ENCODE results near the gene TTC33.

The TTC33 gene

DNA sequence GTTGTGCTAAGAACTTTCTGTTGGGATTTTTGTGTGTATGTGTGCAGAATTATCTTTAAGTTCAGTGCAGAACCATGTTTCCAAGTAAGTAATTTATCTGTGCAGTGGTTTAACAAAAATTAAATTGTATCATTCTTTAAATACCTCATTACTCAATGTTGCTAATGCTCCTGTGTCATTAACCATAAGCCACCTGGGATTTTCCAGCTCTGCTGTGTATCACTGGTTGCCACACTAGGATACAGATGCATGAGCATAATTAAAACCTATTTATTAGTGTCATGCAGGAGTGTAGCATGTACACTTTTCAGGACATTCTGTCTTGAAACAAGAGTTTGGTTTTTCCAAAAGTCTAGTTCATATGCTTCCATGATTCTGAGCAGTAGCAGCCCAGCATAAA lies 196.5 kb downstream of the TTC33 start:
- no peak for DNase-seq

DNA sequence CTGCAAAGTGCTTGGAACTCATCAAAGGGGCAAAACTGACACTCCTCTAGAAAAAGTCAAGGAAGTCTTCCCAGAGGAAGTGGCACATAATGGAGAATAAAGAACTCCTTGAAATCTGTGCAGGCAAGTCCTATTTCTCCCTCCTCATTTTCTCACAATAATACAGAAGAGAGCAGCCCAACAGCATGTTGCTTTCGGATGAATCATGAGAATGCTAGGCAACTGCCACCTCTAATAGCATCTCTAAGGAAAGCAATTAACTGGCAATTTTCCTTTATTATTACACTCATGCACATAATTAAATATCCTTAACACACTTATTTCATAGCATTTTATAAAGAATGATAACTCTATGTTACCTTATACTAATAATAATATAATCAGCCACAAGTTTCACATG lies 198.3 kb downstream of the TTC33 start:
- DNase-seq, result no peak

GRCh38 chr5:40556811-40557210 lies 198.9 kb downstream of the TTC33 start:
- no peak for DNase-seq

- no peak for DNase-seq
These were observed 199.9 kb downstream of the TTC33 start for GRCh38 chr5:40555886-40556285.

DNA sequence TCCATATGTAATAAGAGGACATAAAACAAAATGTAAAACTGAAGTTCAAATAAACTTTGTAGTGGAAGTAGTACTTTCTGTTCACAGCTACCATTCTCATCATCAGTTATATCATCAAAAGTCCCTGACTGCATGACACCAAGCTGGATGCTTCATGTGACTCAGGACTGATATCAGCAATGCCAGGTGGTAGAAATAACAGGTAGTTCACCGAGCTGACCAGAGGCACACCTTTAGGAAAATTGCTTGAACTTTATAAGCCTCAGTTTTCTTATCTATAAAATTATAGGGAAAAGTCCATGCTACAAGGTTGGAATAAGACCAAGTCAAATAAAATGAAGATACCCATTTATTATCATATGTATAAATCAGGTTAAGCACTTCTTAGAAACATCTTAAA lies 200.9 kb downstream of the TTC33 start:
- no peak for DNase-seq

DNA sequence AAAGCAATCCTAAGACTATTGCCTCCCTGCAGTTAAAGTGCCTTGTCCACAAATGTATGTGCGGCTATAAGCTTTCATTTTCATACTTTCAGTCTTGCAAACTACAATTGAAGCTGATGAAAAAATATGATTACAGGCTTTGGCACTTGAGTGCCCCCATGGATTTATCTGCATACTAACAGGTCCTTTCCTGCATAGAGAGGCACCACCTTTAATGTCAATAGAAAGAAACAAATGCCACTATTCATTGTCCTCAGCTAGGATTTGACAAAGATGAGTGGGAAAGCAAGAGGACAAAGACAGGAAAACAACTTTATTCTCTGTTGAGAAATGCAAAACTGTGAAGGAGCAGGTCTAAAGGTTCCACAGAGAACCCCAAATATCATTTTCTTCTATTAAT lies 201.7 kb downstream of the TTC33 start:
- DNase-seq, result no peak

DNA sequence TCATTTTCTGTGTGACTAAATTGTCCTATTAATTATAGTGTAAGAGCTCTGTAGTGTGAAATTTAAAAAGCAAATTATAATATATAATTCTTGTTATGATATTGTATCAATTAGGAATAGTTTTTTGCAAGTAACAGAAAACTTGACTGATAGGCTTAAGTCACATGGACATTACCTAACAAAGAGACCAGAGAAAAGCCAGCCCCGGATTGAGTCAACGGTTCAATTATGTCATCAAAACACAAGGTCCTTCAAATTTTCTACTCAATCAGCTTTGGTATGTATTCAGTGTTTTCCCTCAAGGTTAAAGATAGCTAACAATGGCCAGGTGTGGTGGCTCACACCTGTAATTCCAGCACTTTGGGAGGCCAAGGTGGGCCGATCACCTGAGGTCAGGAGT lies 202.8 kb downstream of the TTC33 start:
- DNase-seq, result no peak

- no peak for DNase-seq
These were observed 204.0 kb downstream of the TTC33 start for GRCh38 chr5:40551496-40552491.

- no peak for DNase-seq
These were observed 205.3 kb downstream of the TTC33 start for GRCh38 chr5:40550481-40550880.

- no peak for DNase-seq
These were observed 206.1 kb downstream of the TTC33 start for GRCh38 chr5:40549616-40550015.

DNA sequence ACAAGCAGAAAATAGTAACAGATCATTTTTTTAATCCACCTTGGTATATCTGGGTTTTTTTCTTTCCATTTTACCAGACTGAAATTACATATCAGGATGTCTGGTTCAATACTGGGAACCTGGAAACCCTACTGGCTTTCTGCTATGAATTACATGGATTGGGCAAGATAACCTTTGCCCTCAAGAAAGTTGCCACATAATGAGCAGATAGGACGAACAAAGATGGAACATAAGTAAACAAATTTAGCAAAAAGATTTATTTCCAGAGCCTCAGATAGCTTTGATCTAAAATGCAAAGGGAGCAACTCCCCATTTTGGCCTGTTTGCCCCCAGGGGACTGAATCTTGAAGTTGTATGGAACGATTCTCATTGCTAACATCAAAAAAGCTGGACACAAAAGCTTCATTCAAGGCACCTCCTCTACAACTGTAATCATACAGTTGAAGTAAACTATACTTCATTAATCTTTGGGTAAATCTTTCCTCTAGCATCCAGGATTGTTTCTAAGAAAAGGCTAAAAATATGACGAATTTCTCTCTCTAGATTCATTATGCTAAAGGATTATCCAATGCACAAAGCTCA lies 207.7 kb downstream of the TTC33 start:
- no peak for DNase-seq

GRCh38 chr5:40547557-40547956 lies 208.2 kb downstream of the TTC33 start:
- DNase-seq, result no peak

DNA sequence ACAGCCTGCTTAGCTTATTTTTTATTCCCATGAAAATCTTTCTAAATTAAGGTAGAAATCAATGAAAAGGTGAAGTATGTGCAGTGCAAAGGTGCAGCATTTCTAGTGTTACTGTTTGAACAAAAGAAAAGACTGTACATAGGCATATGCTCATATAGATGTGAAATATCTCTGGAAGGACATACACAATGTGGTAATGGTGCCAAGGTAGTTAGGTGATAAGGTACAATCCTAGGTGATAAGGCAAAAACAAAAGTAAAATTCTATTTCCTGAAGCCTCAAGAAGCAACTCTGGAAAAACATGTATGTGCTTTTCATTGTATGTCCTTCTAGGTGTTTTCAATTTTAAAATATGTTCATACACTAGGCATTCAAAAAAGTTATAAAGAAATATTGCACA lies 215.5 kb downstream of the TTC33 start:
- DNase-seq, result no peak

GRCh38 chr5:40524677-40525076 lies 231.1 kb downstream of the TTC33 start:
- no peak for DNase-seq

- DNase-seq, result no peak
These were observed 233.8 kb downstream of the TTC33 start for GRCh38 chr5:40521925-40522324.

DNA sequence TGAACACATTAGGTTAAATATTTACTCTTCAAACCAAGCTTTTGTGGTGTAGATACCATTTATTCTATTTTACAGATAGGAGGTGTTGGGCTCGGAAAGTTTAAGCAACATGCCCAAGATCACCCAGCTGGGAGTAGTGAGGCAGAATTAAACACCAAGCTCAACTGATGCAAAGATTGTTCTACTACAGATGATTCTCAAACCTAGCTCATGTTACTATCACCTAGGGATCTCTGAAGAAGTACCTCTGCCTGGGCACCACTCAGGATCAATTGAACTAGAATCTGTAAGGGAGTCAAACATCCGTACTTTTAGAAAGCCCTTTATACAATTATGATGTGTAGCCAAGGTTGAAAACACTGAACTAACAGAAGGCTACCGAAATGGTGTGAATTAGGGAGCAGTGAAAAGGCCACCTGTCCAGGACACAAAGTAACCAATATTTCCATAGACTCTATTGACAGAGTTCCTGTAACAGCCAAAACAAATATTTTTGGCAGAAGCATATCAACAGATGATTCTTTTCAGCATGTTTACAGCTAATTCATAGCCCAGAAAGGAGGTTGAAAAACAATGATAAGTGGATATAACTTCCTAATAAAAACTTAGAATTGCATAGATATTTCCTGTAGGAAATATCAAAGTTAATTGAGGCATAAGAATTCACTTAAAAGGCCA lies 234.5 kb downstream of the TTC33 start:
- no peak for DNase-seq

GRCh38 chr5:40518485-40518917 lies 237.3 kb downstream of the TTC33 start:
- DNase-seq, result no peak

- DNase-seq, result no peak
These were observed 240.3 kb downstream of the TTC33 start for GRCh38 chr5:40515476-40515875.

GRCh38 chr5:40514976-40515375 lies 240.8 kb downstream of the TTC33 start:
- no peak for DNase-seq

DNA sequence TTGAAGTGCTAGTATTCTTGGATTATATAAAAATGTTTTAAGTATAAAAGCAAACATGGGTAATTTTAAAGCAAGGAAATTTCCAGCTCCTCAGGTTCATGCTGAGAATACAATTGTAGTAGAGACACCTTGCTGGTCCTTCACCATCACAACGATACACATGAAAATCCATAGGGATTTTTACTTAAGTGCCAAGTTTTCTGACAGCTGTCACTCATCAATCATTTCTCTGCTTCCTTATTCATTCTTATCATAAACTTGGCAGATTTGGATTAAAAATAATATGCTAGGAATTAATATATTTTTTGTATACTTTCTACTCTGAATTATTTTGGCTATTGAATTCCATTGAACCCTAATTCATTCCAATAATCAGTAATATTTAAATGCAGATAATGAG lies 244.0 kb downstream of the TTC33 start:
- no peak for DNase-seq

DNA sequence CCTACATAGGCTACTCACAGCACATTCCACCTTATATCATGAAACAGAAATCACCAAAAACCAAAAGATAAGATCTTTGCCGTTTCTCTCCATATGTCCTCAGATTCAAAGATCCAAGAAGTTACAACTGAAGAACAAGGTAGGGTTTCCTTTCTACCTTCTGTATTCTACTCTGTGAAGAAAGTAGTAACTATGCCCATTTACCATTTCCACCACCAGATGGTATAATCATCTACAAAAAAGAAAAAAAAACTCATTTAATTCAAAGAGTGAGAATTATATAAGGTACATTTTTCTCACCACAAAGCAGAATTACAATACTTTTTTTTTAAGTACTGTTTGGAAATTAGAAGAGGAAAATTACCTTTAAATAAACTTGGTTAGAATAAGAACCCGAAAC lies 248.7 kb downstream of the TTC33 start:
- no peak for DNase-seq

- no peak for DNase-seq
These were observed 250.7 kb downstream of the TTC33 start for GRCh38 chr5:40505031-40505430.

DNA sequence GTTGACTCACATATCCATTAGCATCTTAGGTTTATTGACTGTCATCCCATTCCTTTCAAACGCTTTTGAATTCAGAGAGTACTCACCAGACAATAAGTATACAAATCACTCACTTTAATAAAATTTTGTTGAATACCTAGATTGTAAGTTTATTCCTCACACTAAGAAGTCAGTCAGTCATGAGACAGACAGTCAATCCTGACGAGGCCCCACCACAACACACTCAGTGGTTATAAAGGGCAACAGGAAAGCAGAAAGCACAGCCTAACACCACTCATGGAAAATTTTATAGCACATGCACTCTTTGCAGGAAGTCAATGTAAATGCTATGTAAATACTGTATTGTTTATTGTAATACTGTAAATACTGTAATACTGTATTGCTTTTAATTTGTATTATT lies 252.3 kb downstream of the TTC33 start:
- DNase-seq, result no peak

DNA sequence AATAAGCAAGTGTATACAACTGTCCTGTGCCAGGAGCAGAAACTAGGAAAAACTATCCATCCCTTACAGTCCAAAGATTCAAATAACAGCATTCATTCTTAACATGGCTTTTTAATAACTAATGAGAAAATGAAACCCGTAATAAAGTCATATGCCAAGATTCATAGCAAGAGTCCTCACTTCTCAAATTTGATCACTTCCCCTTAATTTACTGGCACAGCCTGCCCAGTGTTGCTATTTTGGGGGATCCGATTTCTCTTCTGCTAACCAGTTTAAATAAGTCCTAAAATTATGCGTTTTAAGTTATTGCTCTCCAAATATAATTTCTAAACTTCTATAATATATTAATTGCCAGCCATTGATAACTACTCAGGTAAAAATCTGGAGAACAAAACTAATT lies 253.0 kb downstream of the TTC33 start:
- no peak for DNase-seq

Data from right hindlimb (tissue), 1 donor.